GM23338 (cell line): ENCODE measurements around the gene MCAM. TPM values are rescaled to one million over a fixed set of nuclear protein-coding genes. Genes with fewer than 3 reads are reported as not detected.

ENCODE experiments used
- ATAC-seq: fragments of 200-7000 bp; cut with Tn5 transposase; 3 replicates; pipeline ENCODE4 v1.9.1; 2020
- DNase-seq: peaks from one replicate; pipeline ENCODE4 v3.0.0-alpha.2; 2015; ENCODE audit warnings: low spot score
- H2AFZ ChIP-seq: fragments of 200-600 bp; sonication (generic); 2 replicates; pipeline ENCODE4 v1.8.0; 2016; ENCODE audit warnings: antibody characterized with exemption, mild to moderate bottlenecking, moderate library complexity
- H3F3A ChIP-seq: fragments of 200-600 bp; sonication (generic); replicated peaks from 2 replicates; pipeline ENCODE4 v1.8.0; 2017; ENCODE audit warnings: antibody characterized with exemption, mixed run types, low read depth
- H3K27ac ChIP-seq: fragments of 200-600 bp; sonication (generic); 2 replicates; pipeline ENCODE4 v1.6.1; 2016; ENCODE audit warnings: low read depth
- H3K27me3 ChIP-seq: fragments of 200-600 bp; sonication (generic); 2 replicates; pipeline ENCODE4 v1.8.0; 2016; ENCODE audit warnings: mild to moderate bottlenecking, mixed run types, moderate library complexity; ENCODE audit not compliant: insufficient read depth
- H3K36me3 ChIP-seq: fragments of 200-600 bp; sonication (generic); 2 replicates; pipeline ENCODE4 v1.8.0; 2016; ENCODE audit warnings: mild to moderate bottlenecking; ENCODE audit not compliant: insufficient read depth
- H3K4me1 ChIP-seq: fragments of 200-600 bp; sonication (generic); 2 replicates; pipeline ENCODE4 v1.8.0; 2016; ENCODE audit warnings: mild to moderate bottlenecking, moderate library complexity; ENCODE audit not compliant: insufficient read depth
- H3K4me2 ChIP-seq: fragments of 200-600 bp; sonication (generic); 2 replicates; pipeline ENCODE4 v1.7.1; 2017; ENCODE audit warnings: mixed run types
- H3K4me3 ChIP-seq: fragments of 200-600 bp; sonication (generic); 2 replicates; pipeline ENCODE4 v1.6.1; 2016; ENCODE audit warnings: mixed run types
- H3K79me2 ChIP-seq: fragments of 200-600 bp; sonication (generic); replicated peaks from 2 replicates; pipeline ENCODE4 v1.8.0; 2017; ENCODE audit warnings: mild to moderate bottlenecking; ENCODE audit not compliant: insufficient read depth
- H3K9me2 ChIP-seq: fragments of 200-600 bp; sonication (generic); 2 replicates; pipeline ENCODE4 v1.8.0; 2017; ENCODE audit not compliant: insufficient read depth
- H4K20me1 ChIP-seq: fragments of 200-600 bp; sonication (generic); replicated peaks from 2 replicates; pipeline ENCODE4 v1.8.0; 2017; ENCODE audit warnings: mild to moderate bottlenecking; ENCODE audit not compliant: insufficient read depth
- H3K27ac Mint-ChIP-seq: 2 replicates; pipeline ENCODE4 v1.8.0; 2020; ENCODE audit warnings: inconsistent platforms, mild to moderate bottlenecking, moderate library complexity, mixed read lengths
- H3K27me3 Mint-ChIP-seq: 3 replicates; pipeline ENCODE4 v1.8.0; 2022; ENCODE audit warnings: low read depth, mild to moderate bottlenecking, moderate library complexity, mixed read lengths, inconsistent platforms; ENCODE audit not compliant: insufficient read depth, poor library complexity
- H3K36me3 Mint-ChIP-seq: 3 replicates; pipeline ENCODE4 v1.8.0; 2021; ENCODE audit warnings: low read depth, mild to moderate bottlenecking, inconsistent platforms, moderate library complexity, mixed read lengths
- H3K4me1 Mint-ChIP-seq: 3 replicates; pipeline ENCODE4 v1.8.0; 2020; ENCODE audit warnings: mild to moderate bottlenecking, inconsistent platforms, mixed read lengths
- H3K4me3 Mint-ChIP-seq: 3 replicates; pipeline ENCODE4 v1.8.0; 2021; ENCODE audit warnings: moderate library complexity, mild to moderate bottlenecking, inconsistent platforms, mixed read lengths
- H3K9me3 Mint-ChIP-seq: 3 replicates; pipeline ENCODE4 v1.8.0; 2020; ENCODE audit warnings: moderate library complexity, mild to moderate bottlenecking, inconsistent platforms, mixed read lengths
- CREB1 ChIP-seq: fragments of 250-450 bp; sonication (Bioruptor Pico); IDR thresholded peaks from 2 replicates; pipeline ENCODE4 v1.5.0; 2020; ENCODE audit warnings: low read depth, mild to moderate bottlenecking, moderate library complexity
- CTCF ChIP-seq, 2 experiments: fragments of 200-600 bp in 1 of 2; sonication (generic) in 1 of 2; conservative IDR thresholded peaks; 2 replicates each; pipeline versions ENCODE4 v1.5.1 to v1.6.1; 2016 to 2017; ENCODE audit warnings: antibody characterized with exemption in 2 of 2, low read depth in 2 of 2, mild to moderate bottlenecking in 2 of 2, moderate library complexity in 1 of 2
- EZH2 ChIP-seq: fragments of 200-600 bp; sonication (generic); IDR thresholded peaks from one replicate; pipeline ENCODE4 v1.8.0; 2017; ENCODE audit warnings: antibody characterized with exemption, mild to moderate bottlenecking, low read depth; ENCODE audit not compliant: unreplicated experiment
- EZH2phosphoT487 ChIP-seq: fragments of 200-600 bp; sonication (generic); IDR thresholded peaks from one replicate; pipeline ENCODE4 v1.8.1; 2018; ENCODE audit warnings: antibody characterized with exemption; ENCODE audit not compliant: unreplicated experiment
- JUNB ChIP-seq: IDR thresholded peaks from one replicate; pipeline ENCODE4 v1.6.1; 2016; ENCODE audit warnings: antibody characterized with exemption; ENCODE audit not compliant: unreplicated experiment
- POLR2AphosphoS5 ChIP-seq: IDR thresholded peaks from 2 replicates; pipeline ENCODE4 v1.6.1; 2016; ENCODE audit warnings: antibody characterized with exemption, low read depth
- STAT1 ChIP-seq: IDR thresholded peaks from one replicate; pipeline ENCODE4 v1.6.1; 2016; ENCODE audit warnings: antibody characterized with exemption; ENCODE audit not compliant: unreplicated experiment
- ZNF114 ChIP-seq: fragments of 250-450 bp; sonication (Bioruptor Pico); IDR thresholded peaks from 2 replicates; pipeline ENCODE4 v1.5.0; 2020; ENCODE audit warnings: mild to moderate bottlenecking, moderate library complexity
- polyA plus RNA-seq: library from polyadenylated mRNA; unstranded; fragments of >200 nt; fragmentation: Nextera tagmentation; extraction: Ambion mirVana; gene quantifications from 2 replicates; pipeline ENCODE4 v1.2.1, GENCODE V29; 2016
- total RNA-seq: library from RNA; depleted of rRNA; stranded (reverse); fragments of >200 nt; shearing (Covaris generic); gene quantifications from 2 replicates; pipeline ENCODE4 v1.2.3, GENCODE V29; 2014
- TF ChIP-seq, protein P1 (sequence below): IDR thresholded peaks from one replicate; pipeline ENCODE4 v1.6.1; 2018; ENCODE audit warnings: antibody characterized with exemption; ENCODE audit not compliant: unreplicated experiment

MCAM gene
- total and polyA plus RNA-seq, 2 experiments from 2014 or later, result 8.9 to 79.5 TPM

DNA sequence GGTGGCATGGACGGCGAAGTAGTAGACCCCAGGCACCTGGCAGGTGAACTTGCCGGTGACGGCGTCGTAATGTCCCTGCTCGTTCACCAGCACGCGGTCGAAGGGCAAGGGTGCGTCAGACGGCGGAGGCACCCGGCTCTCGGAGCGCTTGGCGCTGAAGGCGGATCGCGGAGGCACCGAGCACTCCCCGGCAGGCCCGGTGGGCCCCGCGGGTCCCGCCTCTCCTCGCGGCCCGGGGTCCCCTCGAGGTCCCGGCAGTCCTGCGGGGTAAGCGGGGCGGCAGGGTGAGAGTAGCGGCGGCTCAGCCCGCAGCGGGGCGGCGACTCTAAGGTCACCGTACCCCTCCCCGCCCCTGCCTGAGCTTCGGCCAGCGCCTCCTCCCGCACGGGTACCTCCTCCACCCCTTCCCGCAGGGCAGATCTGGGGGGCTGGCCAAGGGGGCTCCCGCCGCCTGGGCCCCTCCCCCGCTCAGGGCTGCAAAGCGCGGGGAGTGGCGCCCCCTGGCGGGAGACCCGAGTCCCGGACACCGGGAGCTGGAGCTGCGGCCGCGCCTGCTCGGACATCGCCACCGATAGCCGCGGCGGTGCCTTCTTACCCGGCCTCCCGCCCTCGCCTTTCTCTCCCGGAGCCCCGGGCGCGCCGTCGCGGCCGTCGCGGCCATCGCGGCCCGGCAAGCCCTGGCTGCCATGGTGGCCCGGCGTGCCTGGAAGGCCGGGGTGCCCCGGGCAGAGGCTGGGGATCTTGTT is 22.8 kb upstream of the MCAM start:
- peak overlapping the region; percentile 79 for H3K4me2 ChIP-seq
- Mint-ChIP-seq H3K4me3 (peak overlapping the region; percentile 100), H3K4me1 (peaks cover 49% of the 10 kb centered on the region), H3K27ac (no peak overlapping the region), H3K36me3 (peaks cover 16% of the 10 kb centered on the region; the same call in 2 of the 3 replicates), H3K27me3 (peaks cover 45% of the 10 kb centered on the region), H3K9me3 (no peaks in the 10 kb centered on the region)
- H3K27me3 ChIP-seq, result peaks cover 48% of the 10 kb centered on the region
- peak; percentile 51 for ATAC-seq
- peaks cover 16% of the 10 kb centered on the region for H3F3A ChIP-seq
- peaks cover 20% of the 10 kb centered on the region for H3K79me2 ChIP-seq
- peaks cover 40% of the 10 kb centered on the region for H3K4me1 ChIP-seq
- H3K4me3 ChIP-seq, result peak overlapping the region; percentile 76
- H3K9me2 ChIP-seq, result no peaks in the 10 kb centered on the region
- peak; percentile 88 for DNase-seq
- H2AFZ ChIP-seq, result peak overlapping the region; percentile 88
- H3K27ac ChIP-seq, result no peak overlapping the region
- TF ChIP-seq JUNB, result no peak
- peak; percentile 69 to 81 for TF ChIP-seq CTCF (conservative IDR thresholded peaks at IDR 0.05; ENCODE audit: low read depth in 2 of 2)
- TF ChIP-seq ZNF114 (CRISPR knock-in tag), result no peak
- no peak for TF ChIP-seq EZH2phosphoT487
- TF ChIP-seq CREB1 (CRISPR knock-in tag), result 0 out of 2 replicates have a peak, but pooled peaks have one; percentile 24
- no peaks in the 10 kb centered on the region for H4K20me1 ChIP-seq
- no peaks in the 10 kb centered on the region; the same call in 1 of the 2 replicates for H3K36me3 ChIP-seq

GRCh38 chr11:119338965-119339588 is 22.1 kb upstream of the MCAM start:
- Histone ChIP-seq H3K9me2 (no peaks in the 10 kb centered on the region), H3K79me2 (peaks cover 22% of the 10 kb centered on the region), H3K27ac (no peak overlapping the region), H3K4me2 (peak overlapping the region; percentile 79), H3K4me3 (peak overlapping the region; percentile 76), H3K27me3 (peaks cover 48% of the 10 kb centered on the region), H4K20me1 (no peaks in the 10 kb centered on the region), H3K36me3 (no peaks in the 10 kb centered on the region; the same call in 1 of the 2 replicates), H3K4me1 (peaks cover 40% of the 10 kb centered on the region), H3F3A (peaks cover 16% of the 10 kb centered on the region), H2AFZ (peak overlapping the region; percentile 38; the same call in 1 of the 2 replicates)
- Mint-ChIP-seq H3K36me3 (peaks cover 16% of the 10 kb centered on the region; the same call in 2 of the 3 replicates), H3K4me3 (peak overlapping the region; percentile 100), H3K4me1 (peaks cover 49% of the 10 kb centered on the region), H3K9me3 (no peaks in the 10 kb centered on the region; the same call in 2 of the 3 replicates), H3K27ac (no peak overlapping the region), H3K27me3 (peaks cover 45% of the 10 kb centered on the region)
- ATAC-seq (no peak), DNase-seq (peak; percentile 24)
- TF ChIP-seq, protein P1, sequence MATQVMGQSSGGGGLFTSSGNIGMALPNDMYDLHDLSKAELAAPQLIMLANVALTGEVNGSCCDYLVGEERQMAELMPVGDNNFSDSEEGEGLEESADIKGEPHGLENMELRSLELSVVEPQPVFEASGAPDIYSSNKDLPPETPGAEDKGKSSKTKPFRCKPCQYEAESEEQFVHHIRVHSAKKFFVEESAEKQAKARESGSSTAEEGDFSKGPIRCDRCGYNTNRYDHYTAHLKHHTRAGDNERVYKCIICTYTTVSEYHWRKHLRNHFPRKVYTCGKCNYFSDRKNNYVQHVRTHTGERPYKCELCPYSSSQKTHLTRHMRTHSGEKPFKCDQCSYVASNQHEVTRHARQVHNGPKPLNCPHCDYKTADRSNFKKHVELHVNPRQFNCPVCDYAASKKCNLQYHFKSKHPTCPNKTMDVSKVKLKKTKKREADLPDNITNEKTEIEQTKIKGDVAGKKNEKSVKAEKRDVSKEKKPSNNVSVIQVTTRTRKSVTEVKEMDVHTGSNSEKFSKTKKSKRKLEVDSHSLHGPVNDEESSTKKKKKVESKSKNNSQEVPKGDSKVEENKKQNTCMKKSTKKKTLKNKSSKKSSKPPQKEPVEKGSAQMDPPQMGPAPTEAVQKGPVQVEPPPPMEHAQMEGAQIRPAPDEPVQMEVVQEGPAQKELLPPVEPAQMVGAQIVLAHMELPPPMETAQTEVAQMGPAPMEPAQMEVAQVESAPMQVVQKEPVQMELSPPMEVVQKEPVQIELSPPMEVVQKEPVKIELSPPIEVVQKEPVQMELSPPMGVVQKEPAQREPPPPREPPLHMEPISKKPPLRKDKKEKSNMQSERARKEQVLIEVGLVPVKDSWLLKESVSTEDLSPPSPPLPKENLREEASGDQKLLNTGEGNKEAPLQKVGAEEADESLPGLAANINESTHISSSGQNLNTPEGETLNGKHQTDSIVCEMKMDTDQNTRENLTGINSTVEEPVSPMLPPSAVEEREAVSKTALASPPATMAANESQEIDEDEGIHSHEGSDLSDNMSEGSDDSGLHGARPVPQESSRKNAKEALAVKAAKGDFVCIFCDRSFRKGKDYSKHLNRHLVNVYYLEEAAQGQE, result no peak
- TF ChIP-seq POLR2AphosphoS5, result no peak
- TF ChIP-seq CTCF (conservative IDR thresholded peaks at IDR 0.05; ENCODE audit: low read depth in 2 of 2), result no peak
- TF ChIP-seq CREB1 (CRISPR knock-in tag), result no peak
- no peak for TF ChIP-seq JUNB
- TF ChIP-seq EZH2, result no peak
- TF ChIP-seq EZH2phosphoT487, result no peak
- no peak for TF ChIP-seq STAT1
